Stimulated activated naive CD8-positive, alpha-beta T cell treated with anti-CD3 and anti-CD28 coated beads, Interleukin-15, Interleukin-2, amounts not matched to agents 100 ng/mL and 50 ng/mL, for 24 hours (primary cell): ENCODE measurements around the gene AK5.
"Not testable (repeated sequence)": the region's sequence is repeated elsewhere in the genome, so short reads cannot be mapped to it uniquely, and the experiment has no call there.

Experiments used
- H3K27ac Mint-ChIP-seq: one replicate; pipeline ENCODE4 v1.8.0; 2021; ENCODE audit warnings: mild to moderate bottlenecking, mixed read lengths
- H3K27me3 Mint-ChIP-seq: one replicate; pipeline ENCODE4 v1.8.0; 2021; ENCODE audit warnings: mixed read lengths
- H3K36me3 Mint-ChIP-seq: one replicate; pipeline ENCODE4 v1.8.0; 2021; ENCODE audit warnings: low read depth, mixed read lengths
- H3K4me1 Mint-ChIP-seq: one replicate; pipeline ENCODE4 v1.8.0; 2021; ENCODE audit warnings: low read depth, mixed read lengths
- H3K4me3 Mint-ChIP-seq: one replicate; pipeline ENCODE4 v1.8.0; 2021; ENCODE audit warnings: mild to moderate bottlenecking, mixed read lengths
- H3K9me3 Mint-ChIP-seq: one replicate; pipeline ENCODE4 v1.8.0; 2021; ENCODE audit warnings: mixed read lengths

The AK5 gene

GRCh38 chr1:77279929-77280328, 1.9 kb upstream of the AK5 start:
- no peak overlapping the region for H3K27ac Mint-ChIP-seq
- no peaks in the 10 kb centered on the region for H3K9me3 Mint-ChIP-seq
- no peaks in the 10 kb centered on the region for H3K36me3 Mint-ChIP-seq
- H3K4me1 Mint-ChIP-seq: peaks cover 32% of the 10 kb centered on the region
- H3K4me3 Mint-ChIP-seq: no peak overlapping the region
- peaks cover 10% of the 10 kb centered on the region for H3K27me3 Mint-ChIP-seq

GRCh38 chr1:77280962-77281361, 857 bp upstream of the AK5 start:
- Mint-ChIP-seq H3K27ac (peak overlapping the region; percentile 63), H3K27me3 (peaks cover 10% of the 10 kb centered on the region), H3K4me3 (peak overlapping the region; percentile 66), H3K4me1 (peaks cover 32% of the 10 kb centered on the region), H3K9me3 (no peaks in the 10 kb centered on the region), H3K36me3 (no peaks in the 10 kb centered on the region)

DNA sequence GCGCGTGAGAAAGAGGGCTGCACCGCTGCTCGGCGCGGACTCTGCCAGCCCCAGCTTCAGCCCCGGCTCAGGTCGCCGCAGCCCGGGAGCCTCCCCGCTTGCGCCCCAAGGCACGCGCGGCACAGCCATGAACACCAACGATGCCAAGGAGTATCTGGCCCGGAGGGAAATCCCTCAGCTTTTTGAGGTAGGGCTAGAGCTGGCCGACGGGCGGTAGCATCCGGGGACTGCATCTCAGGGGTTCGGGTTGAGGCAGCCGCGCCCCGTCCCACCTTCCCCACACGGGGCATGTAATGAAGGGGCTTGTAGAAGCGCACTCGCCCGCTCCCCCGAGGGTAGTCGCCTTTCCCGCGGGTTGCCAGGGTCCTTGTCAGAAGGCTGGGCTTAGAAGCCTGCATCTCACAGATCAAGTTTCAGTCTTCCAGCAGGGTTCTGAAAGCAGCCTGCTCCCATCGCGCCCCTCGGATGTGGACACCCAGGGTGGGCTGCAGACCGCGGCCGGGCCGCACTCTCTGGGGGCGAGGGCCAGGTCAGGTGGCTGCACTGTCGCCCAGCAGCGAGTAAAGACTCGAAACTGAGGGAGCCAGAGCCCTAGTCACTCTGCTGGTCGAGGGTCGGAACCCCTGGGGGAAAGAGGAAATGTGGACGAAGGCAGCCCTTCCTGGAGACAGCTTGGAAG, 507 bp downstream of the AK5 start:
- no peak overlapping the region for H3K27ac Mint-ChIP-seq

GRCh38 chr1:77282866-77283539, 1.2 kb downstream of the AK5 start:
- H3K9me3 Mint-ChIP-seq: no peaks in the 10 kb centered on the region
- no peaks in the 10 kb centered on the region for H3K36me3 Mint-ChIP-seq
- H3K27ac Mint-ChIP-seq: no peak overlapping the region
- H3K4me3 Mint-ChIP-seq: peak overlapping the region; percentile 70
- peaks cover 32% of the 10 kb centered on the region for H3K4me1 Mint-ChIP-seq
- peaks cover 10% of the 10 kb centered on the region for H3K27me3 Mint-ChIP-seq

More for the DNA sequence above, 507 bp downstream of the AK5 start:
- H3K27me3 Mint-ChIP-seq: peaks cover 10% of the 10 kb centered on the region
- H3K4me3 Mint-ChIP-seq: peak overlapping the region; percentile 70
- H3K4me1 Mint-ChIP-seq: peaks cover 32% of the 10 kb centered on the region
- H3K9me3 Mint-ChIP-seq: no peaks in the 10 kb centered on the region
- H3K36me3 Mint-ChIP-seq: no peaks in the 10 kb centered on the region

DNA sequence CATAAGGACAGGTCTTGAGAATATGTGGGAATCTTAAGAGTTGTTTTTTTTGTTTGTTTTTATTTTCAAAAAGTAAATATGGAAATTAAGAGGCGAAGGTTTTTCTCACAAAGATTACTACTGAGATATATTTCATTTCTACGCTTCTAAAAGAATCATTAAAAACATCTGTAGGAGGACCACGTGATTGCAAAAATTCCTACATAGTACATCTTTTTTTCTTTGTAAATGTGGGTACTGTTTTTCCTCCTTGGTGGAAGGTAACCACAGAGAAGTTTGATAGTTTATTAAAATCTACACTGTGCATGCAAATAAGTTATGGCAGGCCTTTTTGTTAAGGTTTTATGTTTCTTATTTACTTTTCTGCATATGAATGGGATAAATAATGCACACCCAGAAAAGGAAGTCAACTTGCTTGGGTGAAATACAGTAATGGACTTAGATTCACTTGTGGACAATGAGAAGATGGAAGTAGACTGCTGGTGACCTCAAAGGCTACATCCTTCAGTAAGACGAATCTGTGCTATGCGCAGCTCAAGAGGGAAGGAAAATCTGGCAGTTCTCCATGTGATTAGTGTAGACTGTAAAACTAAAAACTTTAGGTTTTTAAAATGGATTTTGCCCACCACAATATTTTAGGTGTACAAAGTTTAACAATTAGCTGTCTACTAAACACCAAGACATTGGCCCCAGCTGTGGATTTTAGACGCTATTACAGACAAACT, 2.0 kb downstream of the AK5 start:
- H3K27me3 Mint-ChIP-seq: peaks cover 10% of the 10 kb centered on the region
- peaks cover 32% of the 10 kb centered on the region for H3K4me1 Mint-ChIP-seq
- H3K4me3 Mint-ChIP-seq: peak overlapping the region; percentile 70
- no peak overlapping the region for H3K27ac Mint-ChIP-seq
- no peaks in the 10 kb centered on the region for H3K36me3 Mint-ChIP-seq
- H3K9me3 Mint-ChIP-seq: no peaks in the 10 kb centered on the region

GRCh38 chr1:77287535-77287934, 5.7 kb downstream of the AK5 start:
- Mint-ChIP-seq H3K27me3 (no peaks in the 10 kb centered on the region), H3K9me3 (no peaks in the 10 kb centered on the region), H3K4me3 (no peak overlapping the region), H3K36me3 (no peaks in the 10 kb centered on the region), H3K27ac (no peak overlapping the region), H3K4me1 (peaks cover 11% of the 10 kb centered on the region)

DNA sequence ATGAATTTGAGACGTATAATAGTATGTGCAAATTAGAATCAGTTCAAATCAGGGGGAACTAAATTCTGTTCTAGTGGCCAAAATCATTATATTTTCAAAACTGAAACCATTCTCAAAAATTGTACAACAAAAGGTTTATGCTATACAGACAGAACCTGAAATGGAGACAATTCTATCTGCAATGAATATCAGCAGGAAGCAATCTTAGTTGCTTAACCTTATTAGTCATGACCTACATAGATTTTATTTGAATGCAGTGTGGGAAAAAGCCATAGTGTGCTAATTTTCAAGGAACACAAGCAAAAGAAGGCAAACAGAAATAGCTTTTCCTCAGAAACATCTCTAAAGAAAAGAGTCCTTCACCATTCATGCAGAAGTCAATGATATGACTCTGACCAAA, 6.5 kb downstream of the AK5 start:
- Mint-ChIP-seq H3K9me3 (no peaks in the 10 kb centered on the region), H3K27me3 (no peaks in the 10 kb centered on the region), H3K27ac (no peak overlapping the region), H3K4me3 (no peak overlapping the region), H3K36me3 (no peaks in the 10 kb centered on the region), H3K4me1 (peaks cover 3% of the 10 kb centered on the region)

DNA sequence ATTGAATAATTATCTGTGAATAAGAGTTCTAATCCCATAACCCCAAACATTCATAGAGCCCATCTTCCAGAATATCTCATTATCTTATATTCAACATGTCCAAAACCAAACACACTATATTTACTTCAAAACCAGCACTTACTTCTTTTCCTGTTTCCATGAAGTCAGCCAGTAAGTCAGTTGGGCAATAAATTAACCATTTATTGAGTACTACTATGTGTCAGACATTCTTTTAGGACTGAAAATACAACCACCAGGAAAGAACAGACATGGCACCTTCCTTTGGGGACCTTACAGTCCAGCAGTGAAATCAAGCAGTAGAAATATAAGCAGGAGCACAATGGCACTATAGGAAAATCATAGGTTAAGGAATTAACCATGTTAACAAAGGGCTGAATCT, 8.8 kb downstream of the AK5 start:
- Mint-ChIP-seq H3K4me1 (no peaks in the 10 kb centered on the region), H3K9me3 (no peaks in the 10 kb centered on the region), H3K27ac (no peak overlapping the region), H3K4me3 (no peak overlapping the region), H3K36me3 (no peaks in the 10 kb centered on the region), H3K27me3 (no peaks in the 10 kb centered on the region)

DNA sequence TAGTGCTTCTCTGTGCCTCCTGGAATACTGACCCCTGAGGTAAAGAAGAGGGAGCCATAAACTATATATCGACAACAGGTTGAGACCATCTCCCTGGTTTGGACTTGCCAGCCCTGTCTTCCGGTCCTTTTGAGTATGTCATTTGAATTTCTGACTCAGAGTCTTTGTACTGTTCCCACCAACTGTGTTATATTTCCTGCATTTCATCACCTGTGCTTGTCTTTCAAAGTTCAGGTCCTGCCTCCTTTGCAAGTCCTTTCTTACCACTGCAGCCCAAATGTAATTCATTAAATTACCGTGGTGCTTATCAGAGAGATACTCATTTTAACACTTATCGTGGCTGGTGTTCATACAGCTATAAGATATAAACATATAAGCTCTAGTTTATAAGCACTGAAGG, 10.7 kb downstream of the AK5 start:
- Mint-ChIP-seq H3K4me3 (no peak overlapping the region), H3K36me3 (no peaks in the 10 kb centered on the region), H3K27me3 (no peaks in the 10 kb centered on the region), H3K9me3 (no peaks in the 10 kb centered on the region), H3K4me1 (no peaks in the 10 kb centered on the region), H3K27ac (no peak overlapping the region)

- no peaks in the 10 kb centered on the region for H3K9me3 Mint-ChIP-seq
- H3K27ac Mint-ChIP-seq: no peak overlapping the region
- peaks cover 3% of the 10 kb centered on the region for H3K4me1 Mint-ChIP-seq
Measured at GRCh38 chr1:77300566-77300965, 18.7 kb downstream of the AK5 start.

GRCh38 chr1:77303387-77303786, 21.6 kb downstream of the AK5 start:
- peaks cover 8% of the 10 kb centered on the region for H3K4me1 Mint-ChIP-seq
- H3K9me3 Mint-ChIP-seq: peaks cover 6% of the 10 kb centered on the region
- no peak overlapping the region for H3K4me3 Mint-ChIP-seq
- H3K27me3 Mint-ChIP-seq: no peaks in the 10 kb centered on the region
- no peak overlapping the region for H3K27ac Mint-ChIP-seq
- H3K36me3 Mint-ChIP-seq: peaks cover 7% of the 10 kb centered on the region

More at GRCh38 chr1:77300566-77300965, 18.7 kb downstream of the AK5 start:
- H3K36me3 Mint-ChIP-seq: peaks cover under 1% of the 10 kb centered on the region
- no peaks in the 10 kb centered on the region for H3K27me3 Mint-ChIP-seq
- H3K4me3 Mint-ChIP-seq: no peak overlapping the region

GRCh38 chr1:77308889-77309621, 27.2 kb downstream of the AK5 start:
- H3K4me3 Mint-ChIP-seq: peak overlapping the region; percentile 42
- H3K36me3 Mint-ChIP-seq: peaks cover 7% of the 10 kb centered on the region
- H3K9me3 Mint-ChIP-seq: peaks cover 6% of the 10 kb centered on the region
- peak overlapping the region; percentile 75 for H3K27ac Mint-ChIP-seq
- peaks cover 42% of the 10 kb centered on the region for H3K4me1 Mint-ChIP-seq
- no peaks in the 10 kb centered on the region for H3K27me3 Mint-ChIP-seq

DNA sequence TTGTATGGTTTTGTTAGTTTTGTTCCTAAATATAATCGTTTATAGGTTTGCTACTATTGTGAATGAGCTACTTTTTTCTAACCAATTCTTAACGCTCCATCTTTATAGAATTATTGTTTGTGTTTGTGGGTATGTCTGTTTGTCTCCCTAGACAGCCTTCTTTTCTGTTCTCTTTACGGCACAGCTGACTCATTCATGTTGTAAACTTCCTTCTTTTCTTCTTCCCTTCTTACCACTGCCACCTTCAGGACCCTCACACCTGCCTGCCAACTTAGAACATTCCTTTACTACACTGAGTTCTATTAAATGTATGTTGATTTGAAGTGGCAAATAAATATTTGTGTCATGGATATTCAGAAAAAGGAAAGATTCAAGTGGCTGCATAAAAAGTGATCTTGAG, 29.1 kb downstream of the AK5 start:
- no peaks in the 10 kb centered on the region for H3K27me3 Mint-ChIP-seq
- no peak overlapping the region for H3K4me3 Mint-ChIP-seq
- peaks cover 4% of the 10 kb centered on the region for H3K9me3 Mint-ChIP-seq
- H3K4me1 Mint-ChIP-seq: peaks cover 41% of the 10 kb centered on the region
- H3K36me3 Mint-ChIP-seq: peaks cover 3% of the 10 kb centered on the region
- H3K27ac Mint-ChIP-seq: no peak overlapping the region

- H3K4me1 Mint-ChIP-seq: peaks cover 41% of the 10 kb centered on the region
Measured at GRCh38 chr1:77312364-77312763, 30.5 kb downstream of the AK5 start.

DNA sequence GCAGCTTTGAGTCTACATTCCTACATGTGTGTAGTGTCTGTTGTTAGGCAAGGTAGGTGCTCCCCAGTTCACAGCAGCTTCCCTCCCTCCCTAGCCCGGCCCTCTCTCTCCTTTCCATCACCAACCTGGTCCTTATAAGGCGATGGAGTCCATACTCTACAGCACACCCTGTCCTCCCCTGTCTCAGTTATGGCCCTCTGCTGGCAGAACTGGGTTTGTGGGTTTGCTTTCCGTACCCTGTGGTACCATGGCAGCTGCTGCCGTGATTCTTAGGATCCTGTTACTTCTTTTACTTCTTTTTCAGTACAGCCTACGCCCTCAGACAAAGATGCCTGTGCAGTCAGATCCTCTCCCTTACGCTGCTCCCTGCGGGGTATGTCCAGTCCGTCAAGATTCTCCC, 31.7 kb downstream of the AK5 start:
- Mint-ChIP-seq H3K27ac (no peak overlapping the region), H3K4me1 (peaks cover 35% of the 10 kb centered on the region), H3K4me3 (no peak overlapping the region), H3K9me3 (no peaks in the 10 kb centered on the region), H3K36me3 (peaks cover 7% of the 10 kb centered on the region), H3K27me3 (no peaks in the 10 kb centered on the region)

More at GRCh38 chr1:77312364-77312763, 30.5 kb downstream of the AK5 start:
- H3K27me3 Mint-ChIP-seq, H3K36me3 Mint-ChIP-seq, H3K4me3 Mint-ChIP-seq, H3K9me3 Mint-ChIP-seq: not testable (repeated sequence)
- H3K27ac Mint-ChIP-seq: peak overlapping the region; percentile 71
